ENCODE data around the gene FAM90A1.
"Not testable (repeated sequence)": the region's sequence is repeated elsewhere in the genome, so short reads cannot be mapped to it uniquely, and the experiment has no call there.

Gene FAM90A1

GRCh38 chr12:8233300-8233855 is 6.0 kb upstream of the FAM90A1 start:
- not testable (repeated sequence) for DNase-seq (ENCODE audit: low read depth, low spot score)

GRCh38 chr12:8231666-8232608 is 4.5 kb upstream of the FAM90A1 start:
- peak; percentile 34 for DNase-seq (ENCODE audit: low read depth, low spot score)

- not testable (repeated sequence) for DNase-seq (ENCODE audit: low read depth, low spot score)
Measured at GRCh38 chr12:8231049-8231448, 3.6 kb upstream of the FAM90A1 start.

- DNase-seq (ENCODE audit: low read depth, low spot score) = not testable (repeated sequence)
Measured at GRCh38 chr12:8229486-8229885, 2.1 kb upstream of the FAM90A1 start.

- not testable (repeated sequence) for DNase-seq (ENCODE audit: low read depth, low spot score)
Measured at GRCh38 chr12:8228607-8229006, 1.2 kb upstream of the FAM90A1 start.

GRCh38 chr12:8227732-8228077 is 287 bp upstream of the FAM90A1 start:
- DNase-seq (ENCODE audit: low read depth, low spot score) = not testable (repeated sequence)

GRCh38 chr12:8226355-8226754 is 1.1 kb downstream of the FAM90A1 start:
- no peak for DNase-seq (ENCODE audit: low read depth, low spot score)

GRCh38 chr12:8224782-8225181 is 2.6 kb downstream of the FAM90A1 start:
- not testable (repeated sequence) for DNase-seq (ENCODE audit: low read depth, low spot score)

- DNase-seq (ENCODE audit: low read depth, low spot score) = not testable (repeated sequence)
Measured at GRCh38 chr12:8223646-8224045, 3.8 kb downstream of the FAM90A1 start.

GRCh38 chr12:8222303-8222702 is 5.1 kb downstream of the FAM90A1 start:
- DNase-seq (ENCODE audit: low read depth, low spot score) = not testable (repeated sequence)

GRCh38 chr12:8221844-8222243 is 5.6 kb downstream of the FAM90A1 start:
- DNase-seq (ENCODE audit: low read depth, low spot score) = not testable (repeated sequence)

GRCh38 chr12:8221375-8221774 is 6.0 kb downstream of the FAM90A1 start:
- DNase-seq (ENCODE audit: low read depth, low spot score) = not testable (repeated sequence)

- not testable (repeated sequence) for DNase-seq (ENCODE audit: low read depth, low spot score)
Measured at GRCh38 chr12:8218711-8219382, 8.6 kb downstream of the FAM90A1 start.

- DNase-seq (ENCODE audit: low read depth, low spot score) = peak; percentile 61
Measured at GRCh38 chr12:8197685-8198308, 29.6 kb downstream of the FAM90A1 start.

- DNase-seq (ENCODE audit: low read depth, low spot score) = not testable (repeated sequence)
Measured at GRCh38 chr12:8188088-8188487, 39.3 kb downstream of the FAM90A1 start.

GRCh38 chr12:8184206-8184605 is 43.2 kb downstream of the FAM90A1 start:
- not testable (repeated sequence) for DNase-seq (ENCODE audit: low read depth, low spot score)

GRCh38 chr12:8183346-8183745 is 44.1 kb downstream of the FAM90A1 start:
- not testable (repeated sequence) for DNase-seq (ENCODE audit: low read depth, low spot score)

- not testable (repeated sequence) for DNase-seq (ENCODE audit: low read depth, low spot score)
Measured at GRCh38 chr12:8182923-8183322, 44.5 kb downstream of the FAM90A1 start.

- DNase-seq (ENCODE audit: low read depth, low spot score) = not testable (repeated sequence)
Measured at GRCh38 chr12:8181271-8181670, 46.1 kb downstream of the FAM90A1 start.

- DNase-seq (ENCODE audit: low read depth, low spot score) = peak; percentile 81
Measured at GRCh38 chr12:8179989-8180585, 47.3 kb downstream of the FAM90A1 start.

GRCh38 chr12:8172911-8173310 is 54.5 kb downstream of the FAM90A1 start:
- not testable (repeated sequence) for DNase-seq (ENCODE audit: low read depth, low spot score)

Measured in astrocyte of the hippocampus (primary cell).